HepG2 (cell line): Measurements from ENCODE around the gene CCDC57. TPM values are rescaled to one million over a fixed set of nuclear protein-coding genes. Genes with fewer than 3 reads are reported as not detected.

Experiments
- ARNT2 ChIP-seq: sonication (generic); formaldehyde crosslinking; IDR thresholded peaks from 2 replicates; pipeline ENCODE4 v1.8.0; 2022; ENCODE audit warnings: mild to moderate bottlenecking, low read depth, missing genetic modification reagents, moderate library complexity
- CBX1 ChIP-seq: IDR thresholded peaks from one replicate; pipeline ENCODE4 v1.6.1; 2016; ENCODE audit warnings: antibody characterized with exemption, low read depth
- DZIP1 ChIP-seq: sonication (generic); formaldehyde crosslinking; IDR thresholded peaks from 2 replicates; pipeline ENCODE4 v1.5.0; 2020; ENCODE audit warnings: mild to moderate bottlenecking, missing genetic modification reagents
- ELK4 ChIP-seq: sonication (generic); formaldehyde crosslinking; IDR thresholded peaks from 2 replicates; pipeline ENCODE4 v1.9.0; 2021; ENCODE audit warnings: missing genetic modification reagents, borderline replicate concordance
- PITX1 ChIP-seq: sonication (generic); formaldehyde crosslinking; IDR thresholded peaks from 2 replicates; pipeline ENCODE4 v1.5.1; 2020; ENCODE audit warnings: mild to moderate bottlenecking, missing genetic modification reagents
- POLR2AphosphoS5 ChIP-seq: IDR thresholded peaks from 2 replicates; pipeline ENCODE4 v1.6.1; 2012; ENCODE audit warnings: low read depth, low read length
- RBAK ChIP-seq: sonication (generic); formaldehyde crosslinking; IDR thresholded peaks from 2 replicates; pipeline ENCODE4 v1.5.1; 2020; ENCODE audit warnings: mild to moderate bottlenecking, missing genetic modification reagents
- ZBTB20 ChIP-seq: sonication (generic); formaldehyde crosslinking; IDR thresholded peaks from 2 replicates; pipeline ENCODE4 v1.8.1; 2023; ENCODE audit warnings: missing genetic modification reagents, low read depth, mild to moderate bottlenecking, borderline replicate concordance
- ZNF30 ChIP-seq: sonication (generic); formaldehyde crosslinking; IDR thresholded peaks from 2 replicates; pipeline ENCODE4 v1.5.0; 2020; ENCODE audit warnings: mild to moderate bottlenecking, missing genetic modification reagents
- ZNF331 ChIP-seq: sonication (generic); formaldehyde crosslinking; IDR thresholded peaks from 2 replicates; pipeline ENCODE4 v1.4.0; 2020; ENCODE audit warnings: missing genetic modification reagents
- ZNF354B ChIP-seq: sonication (generic); formaldehyde crosslinking; IDR thresholded peaks from 2 replicates; pipeline ENCODE4 v1.8.0; 2022; ENCODE audit warnings: mild to moderate bottlenecking, missing genetic modification reagents
- ZNF563 ChIP-seq: sonication (generic); formaldehyde crosslinking; IDR thresholded peaks from 2 replicates; pipeline ENCODE4 v1.8.0; 2022; ENCODE audit warnings: mild to moderate bottlenecking, moderate library complexity, missing genetic modification reagents
- ZNF615 ChIP-seq: sonication (generic); formaldehyde crosslinking; IDR thresholded peaks from 2 replicates; pipeline ENCODE4 v1.5.0; 2020; ENCODE audit warnings: mild to moderate bottlenecking, missing genetic modification reagents, borderline replicate concordance
- ZNF784 ChIP-seq: sonication (generic); formaldehyde crosslinking; IDR thresholded peaks from 2 replicates; pipeline ENCODE4 v1.5.1; 2020; ENCODE audit warnings: missing genetic modification reagents, mild to moderate bottlenecking, borderline replicate concordance
- ZNF83 ChIP-seq: sonication (generic); formaldehyde crosslinking; IDR thresholded peaks from 2 replicates; pipeline ENCODE4 v1.4.0; 2020; ENCODE audit warnings: missing genetic modification reagents, mild to moderate bottlenecking, borderline replicate concordance
- ZNF879 ChIP-seq: sonication (generic); formaldehyde crosslinking; IDR thresholded peaks from 2 replicates; pipeline ENCODE4 v1.8.1; 2023; ENCODE audit warnings: missing genetic modification reagents
- ZNF891 ChIP-seq: sonication (generic); formaldehyde crosslinking; IDR thresholded peaks from 2 replicates; pipeline ENCODE4 v1.5.0; 2020; ENCODE audit warnings: mild to moderate bottlenecking, missing genetic modification reagents
- polyA plus RNA-seq, 8 experiments: library from polyadenylated mRNA; depleted of rRNA in 3 of 8; stranded (reverse) in 7 of 8; unstranded in 1 of 8; fragments of >200 nt; fragmentation: Illumina TruSeq in 4 of 8; extraction: Trizol in 4 of 8; gene quantifications; 2 replicates each; pipeline versions ENCODE4 v1.2.1 to v1.2.3, GENCODE V29; 2011 to 2016; ENCODE audit warnings: low read depth in 4 of 8, missing spikeins in 1 of 8, mixed read lengths in 1 of 8; ENCODE audit not compliant: insufficient read depth in 1 of 8
- total RNA-seq, 5 experiments: library from RNA; depleted of rRNA; stranded (reverse); fragments of >200 nt; fragmentation: Illumina TruSeq; extraction: Trizol; gene quantifications; 2 replicates each; pipeline ENCODE4 v1.2.3, GENCODE V29; 2016; ENCODE audit warnings: low read depth in 1 of 5
- TF ChIP-seq, protein P1 (sequence below): sonication (generic); formaldehyde crosslinking; IDR thresholded peaks from 2 replicates; pipeline ENCODE4 v1.4.0; 2020; ENCODE audit warnings: missing genetic modification reagents, borderline replicate concordance
- TF ChIP-seq, protein P2 (sequence below): sonication (generic); formaldehyde crosslinking; IDR thresholded peaks from 2 replicates; pipeline ENCODE4 v1.5.1; 2020; ENCODE audit warnings: mild to moderate bottlenecking, moderate library complexity, missing genetic modification reagents

CCDC57 gene
- total and polyA plus RNA-seq, 2 of the 13 experiments (the other 11 are each of a cell fraction or from before 2014, with no cell fraction given) = 59.3 to 59.9 TPM

DNA sequence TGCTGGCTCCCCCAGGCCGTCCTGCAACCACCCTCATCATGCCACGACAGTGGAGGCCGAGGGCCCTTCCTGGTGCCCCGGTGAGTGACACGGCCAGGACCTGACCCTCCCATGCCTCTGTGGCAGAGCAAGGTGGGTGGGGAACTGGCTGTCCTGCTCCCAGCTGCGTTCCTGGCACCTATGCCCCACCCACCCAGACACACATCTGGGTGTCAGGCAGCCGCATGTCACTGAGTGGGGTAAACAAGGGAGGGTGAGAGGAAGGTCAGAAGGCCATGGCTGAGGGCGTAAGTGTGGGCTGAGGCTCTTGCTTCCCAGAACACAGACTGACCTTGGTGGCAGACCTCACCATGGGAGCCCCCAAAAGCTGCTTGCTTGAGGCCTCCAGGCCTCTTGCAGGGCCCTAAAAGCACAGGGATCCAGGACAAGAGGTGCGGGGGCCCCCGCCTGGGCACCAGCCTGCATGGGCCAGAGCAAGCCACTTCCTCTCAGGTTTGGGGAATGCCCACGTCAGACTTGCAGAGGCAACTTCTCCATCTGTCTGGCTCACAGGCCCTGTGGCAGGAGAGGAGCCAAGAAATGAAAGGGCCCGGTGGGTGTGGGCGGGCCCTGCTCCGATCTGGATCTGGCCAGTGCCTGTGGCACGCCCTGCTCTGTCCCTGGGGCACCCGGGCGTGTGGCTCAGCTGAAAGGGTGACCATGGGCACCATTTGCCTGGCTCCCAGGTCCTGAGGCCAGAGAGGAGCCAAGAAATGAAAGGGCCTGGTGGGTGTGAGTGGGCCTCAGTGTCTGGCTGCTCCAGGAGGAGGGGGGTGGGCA, 3.9 kb upstream of the CCDC57 start (continued):
- TF ChIP-seq, protein P1, sequence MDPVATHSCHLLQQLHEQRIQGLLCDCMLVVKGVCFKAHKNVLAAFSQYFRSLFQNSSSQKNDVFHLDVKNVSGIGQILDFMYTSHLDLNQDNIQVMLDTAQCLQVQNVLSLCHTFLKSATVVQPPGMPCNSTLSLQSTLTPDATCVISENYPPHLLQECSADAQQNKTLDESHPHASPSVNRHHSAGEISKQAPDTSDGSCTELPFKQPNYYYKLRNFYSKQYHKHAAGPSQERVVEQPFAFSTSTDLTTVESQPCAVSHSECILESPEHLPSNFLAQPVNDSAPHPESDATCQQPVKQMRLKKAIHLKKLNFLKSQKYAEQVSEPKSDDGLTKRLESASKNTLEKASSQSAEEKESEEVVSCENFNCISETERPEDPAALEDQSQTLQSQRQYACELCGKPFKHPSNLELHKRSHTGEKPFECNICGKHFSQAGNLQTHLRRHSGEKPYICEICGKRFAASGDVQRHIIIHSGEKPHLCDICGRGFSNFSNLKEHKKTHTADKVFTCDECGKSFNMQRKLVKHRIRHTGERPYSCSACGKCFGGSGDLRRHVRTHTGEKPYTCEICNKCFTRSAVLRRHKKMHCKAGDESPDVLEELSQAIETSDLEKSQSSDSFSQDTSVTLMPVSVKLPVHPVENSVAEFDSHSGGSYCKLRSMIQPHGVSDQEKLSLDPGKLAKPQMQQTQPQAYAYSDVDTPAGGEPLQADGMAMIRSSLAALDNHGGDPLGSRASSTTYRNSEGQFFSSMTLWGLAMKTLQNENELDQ = no peak
- no peak for TF ChIP-seq ZNF354B (CRISPR knock-in tag)
- 0 out of 2 replicates have a peak, but pooled peaks have one; percentile 49 for TF ChIP-seq ZNF879 (CRISPR knock-in tag)
- no peak; the same call in 1 of the 2 replicates for TF ChIP-seq ZNF331 (CRISPR knock-in tag)
- TF ChIP-seq ZBTB20 = peak; percentile 4; the same call in 1 of the 2 replicates
- TF ChIP-seq POLR2AphosphoS5 = no peak; the same call in 1 of the 2 replicates
- TF ChIP-seq, protein P2, sequence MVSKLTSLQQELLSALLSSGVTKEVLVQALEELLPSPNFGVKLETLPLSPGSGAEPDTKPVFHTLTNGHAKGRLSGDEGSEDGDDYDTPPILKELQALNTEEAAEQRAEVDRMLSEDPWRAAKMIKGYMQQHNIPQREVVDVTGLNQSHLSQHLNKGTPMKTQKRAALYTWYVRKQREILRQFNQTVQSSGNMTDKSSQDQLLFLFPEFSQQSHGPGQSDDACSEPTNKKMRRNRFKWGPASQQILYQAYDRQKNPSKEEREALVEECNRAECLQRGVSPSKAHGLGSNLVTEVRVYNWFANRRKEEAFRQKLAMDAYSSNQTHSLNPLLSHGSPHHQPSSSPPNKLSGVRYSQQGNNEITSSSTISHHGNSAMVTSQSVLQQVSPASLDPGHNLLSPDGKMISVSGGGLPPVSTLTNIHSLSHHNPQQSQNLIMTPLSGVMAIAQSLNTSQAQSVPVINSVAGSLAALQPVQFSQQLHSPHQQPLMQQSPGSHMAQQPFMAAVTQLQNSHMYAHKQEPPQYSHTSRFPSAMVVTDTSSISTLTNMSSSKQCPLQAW (CRISPR knock-in tag) = peak; percentile 38; the same call in 1 of the 2 replicates
- no peak for TF ChIP-seq RBAK (CRISPR knock-in tag)
- no peak for TF ChIP-seq ELK4 (CRISPR knock-in tag)
- TF ChIP-seq ZNF30 (CRISPR knock-in tag) = no peak
- no peak for TF ChIP-seq ZNF784 (CRISPR knock-in tag)
- TF ChIP-seq CBX1 = no peak
- TF ChIP-seq ZNF615 (CRISPR knock-in tag) = no peak
- TF ChIP-seq PITX1 (CRISPR knock-in tag) = no peak
- TF ChIP-seq ZNF891 (CRISPR knock-in tag) = no peak
- TF ChIP-seq ARNT2 (CRISPR knock-in tag) = no peak
- no peak for TF ChIP-seq ZNF563 (CRISPR knock-in tag)
- TF ChIP-seq DZIP1 (CRISPR knock-in tag) = no peak
- no peak for TF ChIP-seq ZNF83 (CRISPR knock-in tag)
